ENCODE results near the gene CHST10.
"Not testable (repeated sequence)": the region's sequence is repeated elsewhere in the genome, so short reads cannot be mapped to it uniquely, and the experiment has no call there.

The CHST10 gene

GRCh38 chr2:100381240-100381639 lies 36.2 kb downstream of the CHST10 start:
- peak; percentile 89 for TF ChIP-seq CTCF (IDR thresholded peaks at IDR 0.05; ENCODE audit: low read depth, low read length)
- H3K4me3 ChIP-seq (ENCODE audit: low read depth, low read length), result no peak overlapping the region

GRCh38 chr2:100380681-100381080 lies 36.8 kb downstream of the CHST10 start:
- TF ChIP-seq CTCF (IDR thresholded peaks at IDR 0.05; ENCODE audit: low read depth, low read length), result no peak
- no peak overlapping the region for H3K4me3 ChIP-seq (ENCODE audit: low read depth, low read length)

GRCh38 chr2:100376836-100377235 lies 40.6 kb downstream of the CHST10 start:
- TF ChIP-seq CTCF (IDR thresholded peaks at IDR 0.05; ENCODE audit: low read depth, low read length), result no peak

GRCh38 chr2:100367163-100367562 lies 50.3 kb downstream of the CHST10 start:
- no peak overlapping the region for H3K4me3 ChIP-seq (ENCODE audit: low read depth, low read length)
- no peak for TF ChIP-seq CTCF (IDR thresholded peaks at IDR 0.05; ENCODE audit: low read depth, low read length)

More at GRCh38 chr2:100376836-100377235, 40.6 kb downstream of the CHST10 start:
- no peak overlapping the region for H3K4me3 ChIP-seq (ENCODE audit: low read depth, low read length)

- H3K4me3 ChIP-seq (ENCODE audit: low read depth, low read length), result no peak overlapping the region
- TF ChIP-seq CTCF (IDR thresholded peaks at IDR 0.05; ENCODE audit: low read depth, low read length), result no peak
These were observed 52.0 kb downstream of the CHST10 start for GRCh38 chr2:100365434-100365833.

GRCh38 chr2:100362269-100362668 lies 55.2 kb downstream of the CHST10 start:
- not testable (repeated sequence) for H3K4me3 ChIP-seq (ENCODE audit: low read depth, low read length)

GRCh38 chr2:100359576-100359975 lies 57.9 kb downstream of the CHST10 start:
- H3K4me3 ChIP-seq (ENCODE audit: low read depth, low read length), result no peak overlapping the region
- TF ChIP-seq CTCF (IDR thresholded peaks at IDR 0.05; ENCODE audit: low read depth, low read length), result no peak

GRCh38 chr2:100358554-100358953 lies 58.9 kb downstream of the CHST10 start:
- no peak for TF ChIP-seq CTCF (IDR thresholded peaks at IDR 0.05; ENCODE audit: low read depth, low read length)
- H3K4me3 ChIP-seq (ENCODE audit: low read depth, low read length), result no peak overlapping the region

All from WI38 (cell line).